Lower leg skin (tissue), 4 donors: ENCODE measurements around the gene GHR. TPM values are rescaled to one million over a fixed set of nuclear protein-coding genes. Genes with fewer than 3 reads are reported as not detected.

Experiments used
- DNase-seq, 2 donors: peaks; one replicate each; pipeline ENCODE4 v3.0.0-alpha.2; 2019; ENCODE audit warnings: low spot score in 2 of 2
- H3K4me3 ChIP-seq: fragments of 200-600 bp; sonication (generic); 2 replicates; pipeline ENCODE4 v1.5.1; 2017; ENCODE audit warnings: mild to moderate bottlenecking, low read depth; ENCODE audit not compliant: poor library complexity, severe bottlenecking
- CTCF ChIP-seq, 3 donors: fragments of 450-650 bp; IDR thresholded peaks; one replicate each; pipeline ENCODE4 v1.5.1; 2016; ENCODE audit warnings: antibody characterized with exemption in 3 of 3, mild to moderate bottlenecking in 3 of 3, moderate library complexity in 2 of 3
- POLR2A ChIP-seq, 2 donors: fragments of 450-650 bp; IDR thresholded peaks; one replicate each; pipeline ENCODE4 v1.6.1; 2016 to 2017; ENCODE audit warnings: antibody characterized with exemption in 2 of 2, mild to moderate bottlenecking in 1 of 2, moderate library complexity in 1 of 2
- WGBS, 2 donors: methylation state at CpG; one replicate each; pipeline ENCODE4 v1.1.5; 2018; 5-methylcytosine and 5-hydroxymethylcytosine counted together
- intact Hi-C: fragments of 100-400 bp; cut with DNase I; formaldehyde crosslinking; loops from one replicate; pipeline ENCODE4 v1.15.0; 2023; ENCODE audit warnings: low total_unique reads
- total RNA-seq, 4 donors: library from RNA; depleted of rRNA; stranded (reverse); fragments of >200 nt; gene quantifications; one replicate each; pipeline ENCODE4 v1.1.0, GENCODE V29; 2016

GHR gene
- total RNA-seq, 4 donors from 2014 or later: 10.5 to 23.1 (median 14.2) TPM

GRCh38 chr5:42606464-42606869 is 183.2 kb downstream of the GHR start:
- intact Hi-C loops: loop anchor here (10.0 kb wide), 1 partner anchor 48 kb away; no protein-coding TSS in a partner anchor
- no peak overlapping the region for H3K4me3 ChIP-seq
- TF ChIP-seq POLR2A (IDR thresholded peaks at IDR 0.05) (no peak), CTCF (IDR thresholded peaks at IDR 0.05) (no peak)
- 75% methylated on average over 4 of the region's 4 CpGs for WGBS, 2 donors
- no peak for DNase-seq

- intact Hi-C loops: no loop called here
- WGBS, 2 donors: 91% methylated on average over 1 of the region's 1 CpG
- no peak for TF ChIP-seq POLR2A (IDR thresholded peaks at IDR 0.05)
- no peak for TF ChIP-seq CTCF (IDR thresholded peaks at IDR 0.05)
- no peak for DNase-seq
- no peak overlapping the region for H3K4me3 ChIP-seq
These were observed 188.2 kb downstream of the GHR start for GRCh38 chr5:42611437-42611836.

GRCh38 chr5:42612750-42613366 is 189.6 kb downstream of the GHR start:
- no peak overlapping the region for H3K4me3 ChIP-seq
- no peak for DNase-seq
- no peak for TF ChIP-seq POLR2A (IDR thresholded peaks at IDR 0.05)
- no peak for TF ChIP-seq CTCF (IDR thresholded peaks at IDR 0.05)
- intact Hi-C loops: no loop called here
- 60 to 65% methylated on average over 3 of the region's 3 CpGs for WGBS, 2 donors

- no peak for TF ChIP-seq POLR2A (IDR thresholded peaks at IDR 0.05)
- TF ChIP-seq CTCF (IDR thresholded peaks at IDR 0.05): no peak
- no peak overlapping the region for H3K4me3 ChIP-seq
- intact Hi-C loops: no loop called here
These were observed 191.3 kb downstream of the GHR start for GRCh38 chr5:42614509-42614908.

GRCh38 chr5:42620579-42621216 is 197.5 kb downstream of the GHR start:
- TF ChIP-seq POLR2A (IDR thresholded peaks at IDR 0.05) (no peak), CTCF (IDR thresholded peaks at IDR 0.05) (no peak)
- intact Hi-C loops: no loop called here
- H3K4me3 ChIP-seq: no peak overlapping the region
- 47 to 49% methylated on average over 4 of the region's 4 CpGs for WGBS, 2 donors
- no peak for DNase-seq

More at GRCh38 chr5:42614509-42614908, 191.3 kb downstream of the GHR start:
- no peak for DNase-seq
